ENCODE results near the gene HS6ST3. TPM values are rescaled to one million over a fixed set of nuclear protein-coding genes. Genes with fewer than 3 reads are reported as not detected.

The HS6ST3 gene
- total and polyA plus RNA-seq, 2 of the 13 experiments (the other 11 are each of a cell fraction or from before 2014, with no cell fraction given): not detected

DNA sequence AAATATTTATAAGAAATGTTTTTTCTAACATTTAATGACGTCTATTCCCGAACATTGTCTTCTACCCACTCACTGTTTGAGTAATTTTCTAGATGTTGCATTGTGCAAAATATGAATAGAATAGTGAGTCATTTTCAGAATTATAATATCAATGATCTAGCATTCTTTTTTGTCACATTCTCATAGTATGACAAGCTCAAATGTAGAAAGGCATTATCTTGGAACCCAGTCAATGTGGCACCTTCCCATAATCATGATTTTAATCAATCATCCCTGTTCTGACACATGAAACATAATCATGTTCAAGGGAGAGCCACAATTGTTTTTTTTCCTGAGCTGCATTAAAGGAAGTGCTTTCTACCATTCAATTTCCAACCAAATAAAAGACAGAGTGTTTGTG, 638.6 kb downstream of the HS6ST3 start (continued):
- TF ChIP-seq, protein P1, sequence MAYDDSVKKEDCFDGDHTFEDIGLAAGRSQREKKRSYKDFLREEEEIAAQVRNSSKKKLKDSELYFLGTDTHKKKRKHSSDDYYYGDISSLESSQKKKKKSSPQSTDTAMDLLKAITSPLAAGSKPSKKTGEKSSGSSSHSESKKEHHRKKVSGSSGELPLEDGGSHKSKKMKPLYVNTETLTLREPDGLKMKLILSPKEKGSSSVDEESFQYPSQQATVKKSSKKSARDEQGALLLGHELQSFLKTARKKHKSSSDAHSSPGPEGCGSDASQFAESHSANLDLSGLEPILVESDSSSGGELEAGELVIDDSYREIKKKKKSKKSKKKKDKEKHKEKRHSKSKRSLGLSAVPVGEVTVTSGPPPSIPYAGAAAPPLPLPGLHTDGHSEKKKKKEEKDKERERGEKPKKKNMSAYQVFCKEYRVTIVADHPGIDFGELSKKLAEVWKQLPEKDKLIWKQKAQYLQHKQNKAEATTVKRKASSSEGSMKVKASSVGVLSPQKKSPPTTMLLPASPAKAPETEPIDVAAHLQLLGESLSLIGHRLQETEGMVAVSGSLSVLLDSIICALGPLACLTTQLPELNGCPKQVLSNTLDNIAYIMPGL (CRISPR knock-in tag; IDR thresholded peaks at IDR 0.05; ENCODE audit: borderline replicate concordance in 1 of 2, low read depth in 1 of 2): no peak

DNA sequence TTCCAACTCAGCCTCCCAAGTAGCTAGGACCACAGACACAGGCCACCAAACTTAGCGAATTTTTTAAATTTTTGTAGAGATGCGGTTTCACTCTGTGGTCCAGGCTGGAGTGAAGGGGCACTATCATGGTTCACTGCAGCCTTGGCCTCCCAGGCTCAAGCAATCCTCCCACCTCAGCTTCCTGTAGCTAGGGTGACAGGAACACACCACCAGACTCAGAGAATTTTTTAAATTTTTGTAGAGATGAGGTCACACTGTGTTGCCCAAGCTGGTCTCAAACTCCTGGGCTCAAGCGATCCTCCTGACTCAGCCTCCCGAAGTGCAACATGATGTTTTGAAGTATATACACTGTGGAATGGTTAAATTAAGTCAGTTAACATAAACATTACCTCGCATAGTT, 640.8 kb downstream of the HS6ST3 start:
- Histone ChIP-seq H3K4me1 (ENCODE audit: insufficient read depth, low read length) (no peaks in the 10 kb centered on the region), H3K9ac (ENCODE audit: insufficient read depth, low read depth, low read length) (no peak overlapping the region), H3K27me3 (ENCODE audit: control insufficient read depth in 1 of 2, insufficient read depth in 2 of 2, low read length in 2 of 2) (no peaks in the 10 kb centered on the region; a peak in 1 of 5 replicates), H3K4me2 (ENCODE audit: low read depth, low read length) (no peak overlapping the region), H2AFZ (ENCODE audit: low read length) (no peak overlapping the region), H4K20me1 (ENCODE audit: insufficient read depth, low read length) (no peaks in the 10 kb centered on the region), H3K4me3 (replicated peaks in 1 of 3; ENCODE audit: insufficient read depth in 1 of 3, low read depth in 2 of 3, low read length in 3 of 3) (no peak overlapping the region), H3K27ac (ENCODE audit: extremely low read length, insufficient read depth, low read length) (no peak overlapping the region), H3K79me2 (ENCODE audit: insufficient read depth, low read length) (no peaks in the 10 kb centered on the region), H3K36me3 (replicated peaks in 1 of 2; ENCODE audit: control insufficient read depth in 1 of 2, insufficient read depth in 2 of 2, low read length in 2 of 2) (no peaks in the 10 kb centered on the region), H3K9me3 (ENCODE audit: low read length) (peaks cover 5% of the 10 kb centered on the region)
- in situ Hi-C loops (cut with HindIII; ENCODE audit: extremely low pct_ligation_motif_present, low pct_unique_long_range_greater_than_20kb) (no loop called here), intact Hi-C loops (cut with micrococcal nuclease; ENCODE audit: unreplicated experiment) (no loop called here)
- BruUV-seq (replicated peaks): no TSS peak
- POLR2A ChIA-PET: no interaction called here
- DNase-seq (ENCODE audit: low spot score) (no peak), ATAC-seq (no peak), FAIRE-seq (no peak)
- WGBS (ENCODE audit: low lambda C conversion rate): 0% methylated on average over 5 of the region's 5 CpGs
- CTCF ChIA-PET (ENCODE audit: low intra/inter-chr PET ratio, low total read pairs): no interaction called here
- TF ChIP-seq RARG (CRISPR knock-in tag; IDR thresholded peaks at IDR 0.05; ENCODE audit: low read depth) (no peak), ZNF703 (CRISPR knock-in tag; IDR thresholded peaks at IDR 0.05; ENCODE audit: borderline replicate concordance) (no peak), HCFC1 (IDR thresholded peaks at IDR 0.05; ENCODE audit: low read depth, low read length) (no peak), TCF7L2 (IDR thresholded peaks at IDR 0.05; ENCODE audit: low read depth, low read length) (no peak), MXD4 (CRISPR knock-in tag; IDR thresholded peaks at IDR 0.05) (no peak), U2AF2 (IDR thresholded peaks at IDR 0.05; ENCODE audit: low read depth, low read length) (no peak), ZNF207 (IDR thresholded peaks at IDR 0.05; ENCODE audit: borderline replicate concordance) (no peak), ZNF331 (CRISPR knock-in tag; IDR thresholded peaks at IDR 0.05) (no peak), HNRNPK (IDR thresholded peaks at IDR 0.05; ENCODE audit: low read depth, low read length, poor library complexity, severe bottlenecking) (no peak), ZNF773 (CRISPR knock-in tag; IDR thresholded peaks at IDR 0.05; ENCODE audit: borderline replicate concordance) (no peak), SMC3 (IDR thresholded peaks at IDR 0.05; ENCODE audit: low read length) (no peak)
- TF ChIP-seq, protein P2, sequence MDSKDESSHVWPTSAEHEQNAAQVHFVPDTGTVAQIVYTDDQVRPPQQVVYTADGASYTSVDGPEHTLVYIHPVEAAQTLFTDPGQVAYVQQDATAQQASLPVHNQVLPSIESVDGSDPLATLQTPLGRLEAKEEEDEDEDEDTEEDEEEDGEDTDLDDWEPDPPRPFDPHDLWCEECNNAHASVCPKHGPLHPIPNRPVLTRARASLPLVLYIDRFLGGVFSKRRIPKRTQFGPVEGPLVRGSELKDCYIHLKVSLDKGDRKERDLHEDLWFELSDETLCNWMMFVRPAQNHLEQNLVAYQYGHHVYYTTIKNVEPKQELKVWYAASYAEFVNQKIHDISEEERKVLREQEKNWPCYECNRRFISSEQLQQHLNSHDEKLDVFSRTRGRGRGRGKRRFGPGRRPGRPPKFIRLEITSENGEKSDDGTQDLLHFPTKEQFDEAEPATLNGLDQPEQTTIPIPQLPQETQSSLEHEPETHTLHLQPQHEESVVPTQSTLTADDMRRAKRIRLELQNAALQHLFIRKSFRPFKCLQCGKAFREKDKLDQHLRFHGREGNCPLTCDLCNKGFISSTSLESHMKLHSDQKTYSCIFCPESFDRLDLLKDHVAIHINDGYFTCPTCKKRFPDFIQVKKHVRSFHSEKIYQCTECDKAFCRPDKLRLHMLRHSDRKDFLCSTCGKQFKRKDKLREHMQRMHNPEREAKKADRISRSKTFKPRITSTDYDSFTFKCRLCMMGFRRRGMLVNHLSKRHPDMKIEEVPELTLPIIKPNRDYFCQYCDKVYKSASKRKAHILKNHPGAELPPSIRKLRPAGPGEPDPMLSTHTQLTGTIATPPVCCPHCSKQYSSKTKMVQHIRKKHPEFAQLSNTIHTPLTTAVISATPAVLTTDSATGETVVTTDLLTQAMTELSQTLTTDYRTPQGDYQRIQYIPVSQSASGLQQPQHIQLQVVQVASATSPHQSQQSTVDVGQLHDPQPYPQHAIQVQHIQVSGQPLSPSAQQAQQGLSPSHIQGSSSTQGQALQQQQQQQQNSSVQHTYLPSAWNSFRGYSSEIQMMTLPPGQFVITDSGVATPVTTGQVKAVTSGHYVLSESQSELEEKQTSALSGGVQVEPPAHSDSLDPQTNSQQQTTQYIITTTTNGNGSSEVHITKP (CRISPR knock-in tag; IDR thresholded peaks at IDR 0.05; ENCODE audit: low read depth): no peak
- TF ChIP-seq, protein P3, sequence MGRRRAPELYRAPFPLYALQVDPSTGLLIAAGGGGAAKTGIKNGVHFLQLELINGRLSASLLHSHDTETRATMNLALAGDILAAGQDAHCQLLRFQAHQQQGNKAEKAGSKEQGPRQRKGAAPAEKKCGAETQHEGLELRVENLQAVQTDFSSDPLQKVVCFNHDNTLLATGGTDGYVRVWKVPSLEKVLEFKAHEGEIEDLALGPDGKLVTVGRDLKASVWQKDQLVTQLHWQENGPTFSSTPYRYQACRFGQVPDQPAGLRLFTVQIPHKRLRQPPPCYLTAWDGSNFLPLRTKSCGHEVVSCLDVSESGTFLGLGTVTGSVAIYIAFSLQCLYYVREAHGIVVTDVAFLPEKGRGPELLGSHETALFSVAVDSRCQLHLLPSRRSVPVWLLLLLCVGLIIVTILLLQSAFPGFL (CRISPR knock-in tag; IDR thresholded peaks at IDR 0.05): no peak
- TF ChIP-seq, protein P4, sequence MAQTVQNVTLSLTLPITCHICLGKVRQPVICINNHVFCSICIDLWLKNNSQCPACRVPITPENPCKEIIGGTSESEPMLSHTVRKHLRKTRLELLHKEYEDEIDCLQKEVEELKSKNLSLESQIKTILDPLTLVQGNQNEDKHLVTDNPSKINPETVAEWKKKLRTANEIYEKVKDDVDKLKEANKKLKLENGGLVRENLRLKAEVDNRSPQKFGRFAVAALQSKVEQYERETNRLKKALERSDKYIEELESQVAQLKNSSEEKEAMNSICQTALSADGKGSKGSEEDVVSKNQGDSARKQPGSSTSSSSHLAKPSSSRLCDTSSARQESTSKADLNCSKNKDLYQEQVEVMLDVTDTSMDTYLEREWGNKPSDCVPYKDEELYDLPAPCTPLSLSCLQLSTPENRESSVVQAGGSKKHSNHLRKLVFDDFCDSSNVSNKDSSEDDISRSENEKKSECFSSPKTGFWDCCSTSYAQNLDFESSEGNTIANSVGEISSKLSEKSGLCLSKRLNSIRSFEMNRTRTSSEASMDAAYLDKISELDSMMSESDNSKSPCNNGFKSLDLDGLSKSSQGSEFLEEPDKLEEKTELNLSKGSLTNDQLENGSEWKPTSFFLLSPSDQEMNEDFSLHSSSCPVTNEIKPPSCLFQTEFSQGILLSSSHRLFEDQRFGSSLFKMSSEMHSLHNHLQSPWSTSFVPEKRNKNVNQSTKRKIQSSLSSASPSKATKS (CRISPR knock-in tag; IDR thresholded peaks at IDR 0.05): no peak
